HG02678 (cell line): ENCODE measurements around the gene CDCA3.
"Not testable (repeated sequence)": the region's sequence is repeated elsewhere in the genome, so short reads cannot be mapped to it uniquely, and the experiment has no call there.

ENCODE experiments used
- ATAC-seq: cut with Tn5 transposase; IDR thresholded peaks from one replicate; pipeline ENCODE4 v1.9.1; 2021; ENCODE audit warnings: mild to moderate bottlenecking, moderate library complexity; ENCODE audit not compliant: unreplicated experiment

The CDCA3 gene

GRCh38 chr12:6851153-6851920 is at the start of gene CDCA3:
Gene CDCA3 (minus strand): TSS chr12:6851286. CDS start chr12:6850952, 334 bp downstream.
- ATAC-seq = peak; percentile 58

- ATAC-seq = no peak
Measured at GRCh38 chr12:6899837-6900519, 48.9 kb upstream of the CDCA3 start.

GRCh38 chr12:6899427-6899826 is 48.3 kb upstream of the CDCA3 start:
- no peak for ATAC-seq

- ATAC-seq = no peak
Measured at GRCh38 chr12:6896846-6897435, 45.9 kb upstream of the CDCA3 start.

GRCh38 chr12:6894321-6894720 is 43.2 kb upstream of the CDCA3 start:
- ATAC-seq = no peak

- not testable (repeated sequence) for ATAC-seq
Measured at GRCh38 chr12:6892683-6893082, 41.6 kb upstream of the CDCA3 start.

- ATAC-seq = no peak
Measured at GRCh38 chr12:6891646-6892001, 40.5 kb upstream of the CDCA3 start.

- ATAC-seq = peak; percentile 93
Measured at GRCh38 chr12:6890789-6891645, 39.9 kb upstream of the CDCA3 start.

GRCh38 chr12:6889775-6890573 is 38.9 kb upstream of the CDCA3 start:
- not testable (repeated sequence) for ATAC-seq

GRCh38 chr12:6888794-6889193 is 37.7 kb upstream of the CDCA3 start:
- ATAC-seq = not testable (repeated sequence)

GRCh38 chr12:6888360-6888759 is 37.3 kb upstream of the CDCA3 start:
- ATAC-seq = no peak

GRCh38 chr12:6887460-6887859 is 36.4 kb upstream of the CDCA3 start:
- ATAC-seq = no peak

GRCh38 chr12:6886206-6886999 is 35.3 kb upstream of the CDCA3 start:
- ATAC-seq = not testable (repeated sequence)

GRCh38 chr12:6884539-6884938 is 33.5 kb upstream of the CDCA3 start:
- no peak for ATAC-seq

GRCh38 chr12:6883683-6884082 is 32.6 kb upstream of the CDCA3 start:
- ATAC-seq = no peak

- no peak for ATAC-seq
Measured at GRCh38 chr12:6883252-6883651, 32.2 kb upstream of the CDCA3 start.

GRCh38 chr12:6879824-6880223 is 28.7 kb upstream of the CDCA3 start:
- ATAC-seq = not testable (repeated sequence)

GRCh38 chr12:6874015-6874368 is 22.9 kb upstream of the CDCA3 start:
- ATAC-seq = not testable (repeated sequence)
